Epithelial cell of alveolus of lung (primary cell): ENCODE results near the gene NANP. TPM values are rescaled to one million over a fixed set of nuclear protein-coding genes. Genes with fewer than 3 reads are reported as not detected.

Experiments
- total RNA-seq: library from RNA; depleted of rRNA; stranded (reverse); fragments of >200 nt; gene quantifications from 2 replicates; pipeline ENCODE4 v1.2.1, GENCODE V29; 2015

NANP gene, protein sequence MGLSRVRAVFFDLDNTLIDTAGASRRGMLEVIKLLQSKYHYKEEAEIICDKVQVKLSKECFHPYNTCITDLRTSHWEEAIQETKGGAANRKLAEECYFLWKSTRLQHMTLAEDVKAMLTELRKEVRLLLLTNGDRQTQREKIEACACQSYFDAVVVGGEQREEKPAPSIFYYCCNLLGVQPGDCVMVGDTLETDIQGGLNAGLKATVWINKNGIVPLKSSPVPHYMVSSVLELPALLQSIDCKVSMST
- 5.3 and 8.4 TPM in 2 replicates for total RNA-seq

GRCh38 chr20:25623736-25624499 lies at the start of gene NANP:
Gene NANP (minus strand): TSS chr20:25624014. CDS start chr20:25623948, 66 bp downstream.

DNA sequence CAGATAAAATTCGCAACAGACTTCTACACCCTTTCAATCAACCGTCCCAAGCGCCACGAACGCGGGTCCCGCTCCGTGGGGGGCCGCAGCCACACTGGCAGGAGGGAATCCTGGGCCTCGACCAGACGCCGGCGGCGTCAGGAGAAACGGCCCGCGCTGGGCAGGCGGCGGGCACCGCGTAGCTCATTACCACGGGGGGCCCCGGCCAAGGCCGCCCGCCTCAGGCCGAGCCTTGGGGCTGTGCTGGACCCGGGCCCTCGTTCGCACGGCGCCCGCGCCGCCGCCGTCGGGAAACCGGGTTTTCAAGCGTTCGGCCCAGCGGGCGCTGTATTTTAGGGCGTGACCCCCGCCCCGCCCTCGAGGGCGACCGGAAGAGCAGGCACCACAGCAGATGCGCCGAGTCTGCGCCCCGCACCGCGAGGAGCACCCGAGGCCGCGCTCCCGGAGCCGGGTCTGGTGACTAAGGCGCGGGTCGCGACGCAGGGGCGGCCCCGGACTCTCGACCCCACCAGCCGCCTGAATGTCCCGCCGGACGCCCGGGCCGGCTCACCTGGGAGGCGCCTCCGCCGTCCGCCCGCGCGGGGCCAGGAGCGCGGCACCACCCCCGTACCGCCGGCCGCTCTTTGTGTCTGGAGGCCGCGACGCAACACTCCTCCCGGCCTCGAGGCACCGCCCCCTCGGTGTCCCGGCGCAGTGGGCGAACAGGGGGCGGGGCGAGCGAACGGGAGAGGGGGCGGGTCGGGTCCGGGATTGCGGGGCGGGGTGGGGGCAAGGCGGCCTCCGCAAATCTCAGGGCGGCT lies 38.7 kb downstream of the NANP start, which contains the start of gene NINL:
TSS of gene NINL (minus strand) at position 627 of the 800 bp plus-strand sequence. CDS start 58,944 bp downstream, outside the sequence.

Other genes starting within 250 kb of the NANP start
- gene ABHD12, start 233.2 kb downstream of the NANP start, total RNA-seq = 29.7 and 39.8 TPM in 2 replicates
- gene GINS1, start 216.3 kb downstream of the NANP start, total RNA-seq = 5.2 and 12.9 TPM in 2 replicates
- gene NINL, start 38.5 kb downstream of the NANP start, total RNA-seq = 6.5 and 9.0 TPM in 2 replicates
- 7.1 and 10.9 TPM in 2 replicates for gene ZNF337, start 72.8 kb upstream of the NANP start, total RNA-seq